ENCODE measurements around the gene KCNK16.
A peak's percentile ranks its signal among the peaks of the same experiment; 100 is the strongest.

KCNK16 gene

DNA sequence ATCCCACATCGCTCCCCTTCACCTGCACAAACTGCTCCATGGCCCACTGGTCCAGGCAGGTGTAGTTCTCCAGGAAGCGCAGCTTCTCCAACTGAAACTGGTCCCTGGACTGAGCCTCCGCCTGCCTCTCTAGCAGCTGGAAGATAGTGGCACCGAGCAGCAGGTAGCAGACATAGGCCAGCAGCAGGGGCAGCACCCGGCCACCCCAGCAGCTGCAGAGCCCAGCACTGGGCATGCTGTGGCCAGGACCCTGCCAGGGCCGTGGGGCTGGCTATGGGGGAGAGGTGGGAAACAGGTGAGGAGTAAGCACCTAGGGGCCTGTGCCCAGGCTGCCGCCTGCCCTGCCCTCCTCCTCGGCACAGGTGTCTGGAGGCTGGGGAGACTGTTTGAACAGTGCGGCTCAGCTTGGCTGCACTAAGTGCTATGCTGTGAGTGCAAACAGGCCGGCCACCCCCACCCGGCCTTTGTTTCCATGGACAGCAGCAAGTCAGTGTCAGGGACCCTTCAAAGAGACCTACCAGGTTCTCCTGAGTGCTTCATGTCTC, at the start of gene KCNK16:
TSS of gene KCNK16 (minus strand) at position 397 of the 545 bp plus-strand sequence. CDS start at position 235, 162 bp downstream.
- DNase-seq (ENCODE audit: low read depth in 2 of 2) = no peak

- DNase-seq (ENCODE audit: low read depth in 2 of 2) = no peak
Observed at GRCh38 chr6:39370390-39370789, 47.9 kb upstream of the KCNK16 start.

DNA sequence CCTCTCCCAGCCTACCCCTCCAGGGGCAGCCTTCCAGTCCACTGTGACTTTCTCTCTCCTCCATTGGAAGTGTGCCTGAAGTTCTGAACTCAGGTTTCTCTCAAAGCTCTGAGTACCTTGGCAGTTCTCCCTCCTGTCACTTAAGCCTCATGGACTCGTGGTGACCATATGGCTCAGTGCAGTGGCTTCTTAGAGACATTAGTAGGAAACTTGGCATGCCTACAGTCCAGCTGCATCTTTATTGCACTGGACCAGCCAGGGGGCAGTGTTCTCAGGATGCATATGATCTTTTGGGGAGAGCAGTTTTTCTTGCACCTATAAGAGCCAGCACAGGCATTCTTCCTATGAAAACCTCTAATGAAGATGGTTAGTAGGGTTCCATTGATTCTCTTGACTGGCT, 47.5 kb upstream of the KCNK16 start:
- DNase-seq (ENCODE audit: low read depth in 2 of 2) = no peak

DNA sequence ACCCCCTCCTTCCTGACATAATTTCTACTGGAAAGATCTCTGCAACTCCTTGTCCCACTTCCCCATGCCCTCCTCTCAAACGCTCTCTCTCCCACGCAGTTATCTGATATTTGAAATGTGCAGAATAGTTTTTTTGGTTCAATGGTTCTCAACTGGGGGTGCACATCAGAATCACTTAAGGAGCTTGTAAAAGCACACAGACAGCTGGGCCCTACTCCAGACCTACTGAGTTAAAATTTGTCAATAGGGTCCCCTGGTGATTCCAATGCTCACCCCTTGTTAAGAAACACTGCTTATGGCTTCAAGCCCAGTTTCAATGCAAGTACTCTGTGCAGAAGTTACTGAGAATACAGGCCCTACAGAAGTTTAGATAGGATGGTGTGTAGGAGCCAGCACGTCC, 45.2 kb upstream of the KCNK16 start:
- no peak for DNase-seq (ENCODE audit: low read depth in 2 of 2)

DNA sequence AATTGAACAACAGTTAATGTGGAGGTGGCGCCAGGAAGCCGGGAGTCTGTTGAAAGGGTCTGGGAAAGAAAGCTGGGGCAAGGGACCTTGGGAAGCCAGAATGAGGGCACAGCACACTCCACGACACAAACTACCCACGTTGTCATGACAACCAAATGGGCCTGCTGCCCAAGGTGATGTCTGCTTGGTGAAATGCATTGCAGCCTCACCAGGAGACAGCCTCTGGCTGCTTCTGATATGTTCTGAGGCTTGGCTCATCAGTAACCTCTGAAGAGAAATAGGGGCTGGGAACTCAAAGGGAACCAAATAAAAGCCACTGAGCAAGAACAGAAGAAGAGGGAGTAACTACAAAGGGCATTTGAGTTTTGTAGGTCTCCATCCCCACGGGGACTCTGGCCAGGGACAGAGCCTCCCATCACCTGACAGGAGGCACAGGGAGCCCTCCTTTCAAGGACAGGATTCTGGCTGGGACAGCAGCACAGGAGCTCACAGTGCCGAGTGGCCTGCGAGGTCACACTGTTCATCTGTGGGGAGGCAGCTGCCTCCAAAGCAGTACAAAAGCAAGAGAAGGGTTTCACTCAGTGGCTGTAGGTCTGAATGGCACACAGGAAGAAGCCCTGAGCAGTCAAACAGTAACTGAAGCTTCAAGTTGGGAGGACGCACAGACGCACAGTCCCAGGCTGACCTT, 44.6 kb upstream of the KCNK16 start:
- no peak for DNase-seq (ENCODE audit: low read depth in 2 of 2)

- DNase-seq (ENCODE audit: low read depth in 2 of 2) = no peak
Observed at GRCh38 chr6:39365281-39366074, 43.0 kb upstream of the KCNK16 start.

- DNase-seq (ENCODE audit: low read depth in 2 of 2) = no peak
Observed at GRCh38 chr6:39363280-39363679, 40.8 kb upstream of the KCNK16 start.

DNA sequence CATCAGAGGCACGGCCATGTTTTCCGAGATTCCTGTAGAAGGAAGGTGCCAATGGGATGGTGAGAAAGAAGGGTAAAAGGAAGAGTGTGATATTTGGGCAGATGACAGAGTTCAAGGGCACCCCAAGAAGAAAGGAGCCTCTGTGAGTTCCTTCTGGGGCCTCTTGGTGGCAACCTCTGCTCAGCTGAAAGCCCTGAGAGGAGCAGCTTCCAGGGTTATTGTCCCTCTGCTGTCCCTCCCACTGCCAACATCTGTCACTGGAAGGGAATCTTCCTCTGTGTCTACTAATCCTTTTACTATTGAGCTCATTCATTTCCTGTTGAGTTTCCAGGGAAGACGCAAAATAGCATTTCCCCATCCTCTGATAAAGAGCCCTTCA, 40.0 kb upstream of the KCNK16 start:
- DNase-seq (ENCODE audit: low read depth in 2 of 2) = no peak

DNA sequence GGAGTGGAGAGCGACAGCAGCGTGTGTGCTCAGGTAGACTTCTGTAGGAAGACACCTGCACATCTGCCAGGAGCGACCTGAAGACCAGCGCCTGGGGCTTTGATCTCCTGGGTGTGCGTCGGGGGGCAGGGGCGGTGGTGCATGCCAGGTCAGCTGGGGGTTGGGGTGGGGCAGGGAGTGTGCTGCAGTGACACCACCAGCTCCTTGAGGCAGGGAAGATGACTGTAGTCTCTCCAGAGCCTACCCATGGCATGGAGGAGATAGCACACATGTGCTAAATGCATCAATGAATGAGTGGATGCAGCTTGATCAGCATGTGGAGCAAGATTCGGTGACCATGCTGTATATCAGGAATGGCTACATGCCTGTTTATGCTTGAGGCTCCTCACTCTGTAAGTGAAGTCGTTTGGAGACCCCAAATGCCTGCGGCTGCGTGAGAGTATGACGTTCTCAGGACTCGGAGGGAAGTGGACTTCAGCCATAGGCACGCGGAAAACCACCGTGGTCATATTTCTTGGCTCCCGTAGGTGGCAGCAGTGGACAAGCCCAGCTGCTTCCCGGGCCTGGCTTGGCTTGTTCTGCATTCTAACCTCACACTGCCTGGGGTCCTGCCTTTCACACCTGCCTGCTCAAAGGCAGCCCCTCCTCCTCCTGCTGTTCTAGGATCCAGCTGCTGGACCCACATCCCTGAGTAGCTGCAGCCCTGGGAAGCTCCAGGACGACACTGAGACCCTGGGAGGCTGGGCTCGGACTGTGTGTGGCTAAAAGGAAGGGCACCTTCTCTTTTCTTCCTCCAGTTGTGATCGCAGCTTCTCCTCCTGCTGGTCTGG, 39.4 kb upstream of the KCNK16 start:
- peak in 1 of 2 donors; percentile 10 for DNase-seq (ENCODE audit: low read depth in 2 of 2)

- DNase-seq (ENCODE audit: low read depth in 2 of 2) = no peak
Observed at GRCh38 chr6:39360378-39360777, 37.9 kb upstream of the KCNK16 start.

DNA sequence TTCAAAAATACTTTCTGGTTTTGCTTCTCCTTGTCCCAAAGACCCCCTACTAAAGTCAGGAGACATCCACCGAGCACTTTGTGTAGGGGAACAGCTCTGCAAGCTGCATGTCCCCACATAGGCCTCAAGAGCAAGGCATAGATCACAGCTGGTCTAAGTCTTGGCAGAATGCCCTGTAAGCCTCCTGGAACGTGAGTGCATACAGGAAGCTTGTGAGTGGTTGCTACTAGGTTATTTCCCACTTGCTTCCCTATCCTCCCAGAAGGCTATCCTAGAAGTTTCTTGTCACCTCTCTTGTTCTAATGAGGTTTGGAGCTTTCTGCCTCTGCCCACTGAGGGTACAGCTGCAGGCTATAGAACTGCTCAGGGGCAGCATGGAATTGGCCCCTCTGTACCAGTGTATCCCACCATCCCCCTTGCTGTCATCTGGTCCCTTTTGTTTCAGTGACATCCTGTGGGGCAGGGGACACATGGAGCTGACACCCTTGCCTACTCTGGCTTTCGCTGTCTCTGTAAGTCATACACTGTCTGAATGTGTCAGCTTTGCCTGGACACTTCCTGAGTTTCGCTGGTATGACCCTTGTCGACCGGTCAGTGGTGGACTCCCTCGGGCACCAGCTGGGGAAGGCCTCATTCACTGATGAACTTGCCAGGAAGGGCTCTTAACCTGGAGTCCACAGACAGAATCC, 35.6 kb upstream of the KCNK16 start:
- no peak for DNase-seq (ENCODE audit: low read depth in 2 of 2)

DNA sequence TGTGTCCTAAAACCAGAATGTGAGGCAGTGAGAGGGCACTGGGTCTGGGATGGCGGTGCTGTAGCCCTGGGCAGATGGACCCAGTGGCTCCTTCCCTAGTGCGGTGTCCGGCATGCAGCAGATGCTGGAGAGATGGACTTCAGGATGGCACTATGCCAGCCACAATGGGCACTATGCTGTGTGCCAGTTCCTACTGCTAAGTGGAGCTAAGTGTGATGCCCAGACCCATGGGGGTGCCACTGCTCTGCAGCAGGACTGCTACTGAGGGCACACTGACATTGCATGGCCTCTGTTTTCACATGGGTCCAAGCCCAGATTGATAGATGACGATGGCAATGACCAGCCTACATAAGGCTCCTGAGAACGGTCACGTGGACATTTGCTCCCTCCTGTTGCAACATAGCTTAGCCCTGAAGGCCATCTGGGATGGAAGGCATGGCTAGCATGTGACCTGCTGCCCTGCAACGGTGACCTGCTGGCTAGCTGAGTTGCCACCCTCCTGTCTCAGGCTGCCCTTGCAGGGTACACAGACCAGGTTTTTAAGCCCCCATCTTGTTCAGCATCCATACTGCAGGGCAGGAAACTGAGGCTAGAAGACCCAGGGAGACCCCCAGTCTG, 31.3 kb upstream of the KCNK16 start:
- DNase-seq (ENCODE audit: low read depth in 2 of 2) = no peak

DNA sequence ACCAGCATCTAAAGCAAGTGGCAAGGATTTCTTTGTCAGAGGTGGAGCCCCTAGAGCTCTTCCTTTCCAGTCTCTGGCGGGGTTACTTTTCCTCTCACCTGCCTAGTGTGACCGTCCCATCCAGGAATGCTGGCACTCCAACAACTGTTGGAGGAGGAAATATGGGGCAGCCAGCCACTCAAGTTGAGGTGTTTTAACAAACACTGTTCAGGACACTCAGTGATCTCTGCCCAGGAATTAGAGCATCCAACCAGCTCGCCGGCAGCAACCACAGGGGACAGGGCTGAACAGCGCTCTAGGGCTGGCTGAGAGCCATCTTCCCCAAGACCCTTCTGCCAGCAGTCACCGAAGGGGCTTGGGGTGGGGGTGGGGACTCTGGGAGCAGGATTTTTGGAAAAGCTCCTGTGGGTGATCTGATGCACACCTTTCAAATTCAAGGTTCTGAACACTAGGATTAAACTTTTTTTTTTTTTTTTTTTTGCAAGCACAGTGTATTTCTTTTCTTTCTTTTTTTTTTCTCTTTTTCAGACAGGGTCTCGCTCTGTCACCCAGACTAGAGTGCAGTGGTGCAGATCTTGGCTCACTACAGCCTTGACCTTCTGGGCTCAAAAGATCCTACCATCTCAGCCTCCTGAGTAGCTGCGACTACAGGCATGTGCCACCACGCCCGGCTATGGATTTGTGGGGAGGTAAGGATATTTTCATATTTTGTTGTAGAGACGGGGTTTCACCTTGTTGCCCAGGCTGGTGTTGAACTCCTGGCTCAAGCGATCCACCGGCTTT, 28.4 kb upstream of the KCNK16 start:
- no peak for DNase-seq (ENCODE audit: low read depth in 2 of 2)

DNA sequence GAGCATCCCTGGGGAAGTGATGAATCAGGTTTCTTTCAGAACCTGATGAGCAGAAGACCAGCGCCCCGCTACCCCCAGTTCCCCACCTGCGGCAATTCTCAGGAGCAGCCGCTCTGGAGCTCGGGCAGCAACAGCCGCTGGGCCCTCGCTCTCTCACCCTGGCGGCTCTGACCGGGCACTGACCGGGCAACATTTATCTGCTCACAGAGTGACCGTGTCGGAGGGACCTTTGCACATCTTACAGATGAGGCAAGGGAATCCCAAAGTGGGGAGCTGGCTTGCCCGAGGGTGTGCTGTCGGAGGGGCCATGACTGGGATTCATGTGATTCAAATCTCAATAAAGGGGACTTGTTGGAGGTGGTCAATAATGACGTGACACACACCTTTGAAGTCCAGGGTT, 26.2 kb upstream of the KCNK16 start:
- no peak for DNase-seq (ENCODE audit: low read depth in 2 of 2)

DNA sequence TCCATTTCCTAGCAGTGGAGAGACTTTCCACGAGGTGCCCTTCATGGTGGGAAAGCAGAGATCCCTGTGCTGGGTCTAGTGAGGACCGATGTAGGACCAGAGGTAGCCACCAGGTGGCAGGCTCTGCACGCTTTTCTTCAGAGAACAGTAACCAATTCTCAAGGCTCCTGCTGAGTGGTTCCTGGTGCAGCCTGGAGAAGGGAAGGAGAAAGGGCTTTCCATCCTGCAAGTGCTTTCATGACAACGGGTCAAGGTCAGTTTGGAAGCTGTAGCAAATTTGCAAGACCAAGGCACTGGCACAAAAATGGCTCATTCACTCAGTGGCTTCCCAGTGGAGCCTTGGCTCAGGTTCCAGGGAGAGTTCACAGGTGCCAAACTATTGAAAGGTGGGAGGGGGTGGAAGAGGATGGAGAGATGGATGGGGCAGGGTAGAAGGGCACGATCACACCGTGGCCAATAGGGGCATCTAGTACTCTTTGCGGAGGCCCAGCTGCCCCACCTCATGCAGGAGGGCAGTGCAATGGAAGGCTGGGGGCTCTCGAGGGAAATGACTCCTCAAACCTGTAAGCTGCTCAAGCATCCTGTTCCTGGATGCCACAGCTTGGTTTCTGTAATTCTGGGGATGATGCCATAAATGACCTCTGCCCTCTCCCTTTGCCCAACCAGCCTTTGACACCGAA, 25.5 kb upstream of the KCNK16 start:
- peak in 1 of 2 donors; percentile 40 for DNase-seq (ENCODE audit: low read depth in 2 of 2)

- no peak for DNase-seq (ENCODE audit: low read depth in 2 of 2)
Observed at GRCh38 chr6:39347206-39347605, 24.7 kb upstream of the KCNK16 start.

GRCh38 chr6:39344821-39345280, 22.3 kb upstream of the KCNK16 start:
- DNase-seq (ENCODE audit: low read depth in 2 of 2) = no peak

DNA sequence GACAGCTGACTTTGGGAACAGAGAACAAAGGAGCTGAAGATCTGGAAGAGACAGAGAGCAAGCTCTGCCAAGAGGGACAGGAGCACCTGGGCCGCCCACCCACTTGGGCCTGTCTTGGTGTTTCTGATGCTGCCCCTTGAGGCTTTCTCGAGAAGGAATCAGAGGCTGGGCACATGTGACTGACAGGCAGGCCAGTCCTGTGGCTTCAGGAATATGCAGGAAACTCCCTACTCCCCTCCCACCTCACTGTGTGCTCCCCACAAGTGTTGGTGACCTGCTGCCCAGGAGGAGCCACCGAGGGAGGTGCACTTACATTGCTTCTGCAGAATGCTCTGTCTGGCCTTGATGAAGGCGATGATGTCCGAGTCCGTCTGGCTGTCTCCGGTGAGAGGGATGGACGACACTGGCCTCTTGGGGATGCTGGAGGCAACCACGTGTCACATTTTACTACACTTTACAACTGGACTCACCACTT, 20.9 kb upstream of the KCNK16 start:
- DNase-seq (ENCODE audit: low read depth in 2 of 2) = no peak

GRCh38 chr6:39342692-39343395, 20.3 kb upstream of the KCNK16 start:
- no peak for DNase-seq (ENCODE audit: low read depth in 2 of 2)
